MV-4-11 (cell line): ENCODE measurements around the gene ALG14.
"Not testable (repeated sequence)": the region's sequence is repeated elsewhere in the genome, so short reads cannot be mapped to it uniquely, and the experiment has no call there.

Experiments
- DNase-seq: peaks from one replicate; lab custom pipeline; 2025; lab: John Stamatoyannopoulos, UW

ALG14 gene

DNA sequence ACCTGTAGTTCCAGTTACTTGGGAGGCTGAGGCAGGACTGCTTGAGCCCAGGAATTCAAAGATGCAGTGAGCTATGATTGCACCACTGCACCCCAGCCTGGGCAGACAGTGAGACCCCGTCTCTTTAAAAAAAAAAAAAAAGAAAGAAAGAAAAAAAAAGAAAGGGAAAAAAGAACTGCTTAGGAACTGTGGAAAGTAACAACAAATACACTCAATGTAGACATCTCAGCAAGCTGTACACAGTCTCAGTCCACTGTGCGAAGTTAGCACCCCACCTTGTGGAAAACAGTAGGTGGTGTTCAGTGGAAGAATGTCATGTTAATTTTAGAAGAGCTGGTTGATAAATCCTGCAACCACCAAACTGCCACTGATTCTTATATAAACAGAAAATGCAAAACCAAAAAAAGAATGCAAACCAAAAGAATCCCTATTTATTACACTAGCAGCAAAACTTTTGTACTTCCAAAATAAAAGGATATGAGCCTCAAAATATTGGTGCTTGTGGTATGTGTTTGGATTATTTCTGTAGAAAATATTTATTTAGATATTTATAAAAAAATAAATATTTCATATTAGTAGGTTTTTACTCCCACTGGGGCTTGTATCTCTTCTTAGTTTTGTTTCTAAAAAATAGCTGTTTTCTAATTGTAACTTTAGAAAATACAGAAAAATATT, 31.1 kb downstream of the ALG14 start:
- peak; percentile 28 for DNase-seq

DNA sequence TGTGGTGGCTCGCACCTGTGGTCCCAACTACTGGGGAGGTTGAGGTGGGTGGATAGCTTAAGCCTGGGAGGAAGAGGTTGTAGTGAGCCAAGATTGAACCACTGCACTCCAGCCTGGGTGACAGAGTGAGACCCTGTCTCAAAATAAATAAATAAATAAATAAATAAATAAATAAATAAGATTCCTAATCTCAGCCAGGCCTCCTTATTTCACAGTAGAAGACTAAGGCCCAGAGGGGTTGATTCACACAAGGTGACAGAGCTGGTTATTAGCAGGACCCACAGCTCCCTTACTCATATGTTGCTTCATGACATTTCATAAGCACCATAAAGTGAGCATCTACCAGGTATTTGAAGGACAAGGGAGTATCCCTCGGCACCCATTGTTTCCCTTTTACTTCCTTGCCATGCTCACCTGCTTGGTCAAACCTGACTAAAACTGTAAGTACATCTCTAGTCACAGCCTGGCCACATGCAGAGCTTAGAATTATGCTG, 32.7 kb downstream of the ALG14 start:
- DNase-seq: no peak

DNA sequence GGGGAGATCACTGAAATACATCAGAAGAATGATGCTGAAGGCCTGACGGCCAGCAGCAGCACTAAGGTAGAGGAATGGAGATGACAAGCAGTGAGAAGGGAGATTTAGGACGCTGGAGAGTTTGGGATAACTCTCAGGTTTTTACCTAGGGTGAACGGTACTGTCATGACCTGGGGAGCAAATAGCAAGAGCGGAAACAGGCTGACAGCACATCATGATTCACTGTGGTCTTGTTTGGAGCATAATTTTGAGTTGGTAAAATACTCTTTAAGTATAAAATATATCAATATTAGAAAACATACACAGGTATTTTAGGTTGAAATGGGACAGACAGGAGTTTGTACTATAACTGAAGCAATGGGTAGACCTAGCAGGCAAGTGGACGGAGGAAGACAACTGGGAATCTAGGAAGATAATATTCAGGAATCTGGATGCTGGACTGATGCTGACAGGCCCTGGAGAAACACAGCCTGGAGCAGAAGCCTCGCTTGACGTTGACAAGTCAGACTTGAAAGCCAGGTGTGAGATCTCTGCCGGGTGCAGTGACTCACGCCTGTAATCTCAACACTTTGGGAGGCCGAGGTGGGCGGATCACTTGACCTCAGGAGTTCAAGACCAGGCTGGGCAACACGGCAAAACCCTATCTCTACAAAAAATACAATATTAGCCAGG, 33.3 kb downstream of the ALG14 start:
- DNase-seq: no peak

- peak; percentile 54 for DNase-seq
These were observed 37.2 kb downstream of the ALG14 start for GRCh38 chr1:95035536-95035935.

- no peak for DNase-seq
These were observed 38.2 kb downstream of the ALG14 start for GRCh38 chr1:95034506-95034905.

DNA sequence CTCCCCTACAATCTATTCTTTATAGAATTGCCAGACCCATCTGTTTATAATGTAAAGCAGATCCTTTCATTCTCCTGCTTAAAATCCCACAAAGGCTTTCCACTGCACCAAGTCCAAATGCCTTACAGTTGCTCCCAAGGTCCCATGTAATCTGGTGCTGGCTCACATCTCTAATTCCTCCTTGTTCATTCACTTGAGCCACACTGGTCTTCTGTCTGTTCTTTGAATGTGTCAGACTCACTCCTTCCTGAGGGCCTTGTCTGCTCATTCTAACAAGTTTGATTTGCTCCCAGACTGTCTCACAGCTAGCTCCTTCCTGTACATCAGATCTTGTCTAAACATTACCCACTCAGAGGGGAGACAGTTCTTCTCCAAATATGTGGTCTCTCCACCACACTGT, 38.9 kb downstream of the ALG14 start:
- DNase-seq: no peak

GRCh38 chr1:95029532-95029931, 43.2 kb downstream of the ALG14 start:
- DNase-seq: no peak

GRCh38 chr1:95028954-95029353, 43.8 kb downstream of the ALG14 start:
- DNase-seq: no peak

GRCh38 chr1:95027046-95027445, 45.7 kb downstream of the ALG14 start:
- no peak for DNase-seq

GRCh38 chr1:95023399-95024043, 49.2 kb downstream of the ALG14 start:
- no peak for DNase-seq

DNA sequence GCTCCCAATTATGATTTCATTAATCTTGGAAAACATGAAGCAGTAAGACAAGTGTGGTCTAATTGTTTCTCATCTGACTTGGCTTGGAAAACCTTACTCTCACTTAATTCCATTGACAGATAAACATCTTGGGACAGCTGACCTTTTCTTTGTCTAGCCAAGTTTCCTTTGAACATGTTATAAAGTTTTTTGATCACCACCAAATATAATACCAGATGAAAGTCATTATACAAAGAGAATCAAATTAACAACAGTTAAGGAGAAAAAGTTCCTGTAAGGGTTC, 50.2 kb downstream of the ALG14 start:
- DNase-seq: no peak

DNA sequence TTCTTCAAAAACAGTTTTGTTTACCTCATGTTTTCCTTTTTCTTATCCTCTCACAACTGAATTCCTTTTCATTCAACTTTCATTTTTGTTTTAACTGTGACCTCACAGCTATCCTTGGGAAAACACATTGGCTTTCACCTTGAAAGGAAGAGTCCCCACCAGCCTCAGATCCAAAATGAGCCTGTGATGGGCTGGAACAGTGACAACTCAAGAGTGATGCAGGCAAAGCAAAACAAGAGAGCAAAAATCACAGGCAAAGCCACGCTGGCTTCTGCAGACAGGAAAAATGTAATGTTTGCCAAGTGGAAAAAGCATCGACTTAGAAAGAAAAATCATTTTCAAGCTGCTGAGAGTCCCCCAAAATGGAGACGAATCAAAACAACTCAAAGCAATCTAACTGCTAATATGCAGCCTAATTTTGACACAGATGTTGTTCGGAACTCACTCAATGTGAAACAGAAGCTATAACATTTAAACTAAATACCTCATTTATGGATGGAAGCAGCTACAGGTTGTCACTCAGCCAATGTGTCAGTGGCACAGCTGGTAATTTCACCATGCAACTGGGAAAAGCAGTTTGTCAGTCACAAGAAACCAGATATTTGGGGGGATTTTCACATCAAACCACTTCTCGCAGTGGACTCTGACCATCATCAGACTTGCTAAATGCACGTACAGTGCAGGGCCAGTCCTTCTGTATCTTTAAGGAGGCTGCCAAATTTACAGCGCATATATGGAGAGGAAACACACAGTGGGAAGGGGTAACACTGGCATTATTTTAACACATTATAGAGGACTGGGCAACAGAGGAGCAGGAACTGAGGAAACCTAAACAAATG, 50.7 kb downstream of the ALG14 start:
- DNase-seq: no peak

DNA sequence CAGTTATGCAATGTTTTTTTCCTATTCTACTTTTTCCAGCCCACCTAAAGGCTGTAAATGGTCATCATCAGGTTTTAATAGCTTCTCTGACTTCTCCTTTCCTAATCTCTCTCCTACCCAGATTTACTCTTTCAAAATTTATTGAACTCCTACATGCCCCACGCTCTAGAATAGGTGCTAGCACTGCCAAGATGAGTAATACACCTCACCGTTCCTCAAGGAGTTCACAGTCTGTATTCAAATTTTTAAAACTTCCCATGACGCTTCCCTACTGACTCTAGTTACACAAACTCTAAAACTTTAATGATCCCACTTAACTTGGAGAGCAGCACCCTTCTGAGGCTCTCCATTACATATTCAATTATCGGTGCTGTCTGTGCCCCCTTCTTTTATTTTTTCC, 51.6 kb downstream of the ALG14 start:
- no peak for DNase-seq

- DNase-seq: not testable (repeated sequence)
These were observed 53.3 kb downstream of the ALG14 start for GRCh38 chr1:95019466-95019865.

- no peak for DNase-seq
These were observed 54.0 kb downstream of the ALG14 start for GRCh38 chr1:95018602-95019369.

GRCh38 chr1:95017775-95018174, 55.0 kb downstream of the ALG14 start:
- no peak for DNase-seq

DNA sequence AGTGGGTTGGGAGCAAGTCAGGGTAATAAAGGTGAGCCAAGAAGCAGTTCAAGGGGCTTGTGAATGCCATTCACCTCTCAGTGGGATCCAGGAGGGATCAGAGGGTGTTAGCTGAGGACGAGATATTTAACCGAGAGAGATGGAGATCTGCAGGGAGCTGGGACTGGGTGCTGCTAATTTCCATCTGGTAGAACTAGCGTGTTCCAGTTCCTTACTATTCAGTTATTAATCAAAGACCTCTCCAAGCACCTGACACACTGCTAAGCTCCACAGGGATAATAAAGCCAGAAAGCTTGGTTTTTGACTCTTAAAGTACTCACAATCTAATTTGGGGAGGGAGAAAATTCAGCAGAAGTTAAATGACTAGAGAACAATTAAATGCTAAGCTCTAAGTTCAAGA, 57.7 kb downstream of the ALG14 start:
- DNase-seq: no peak

GRCh38 chr1:95013950-95014574, 58.7 kb downstream of the ALG14 start:
- DNase-seq: no peak

- DNase-seq: no peak
These were observed 60.4 kb downstream of the ALG14 start for GRCh38 chr1:95012389-95012788.

GRCh38 chr1:95010158-95010557, 62.6 kb downstream of the ALG14 start:
- no peak for DNase-seq

- no peak for DNase-seq
These were observed 65.1 kb downstream of the ALG14 start for GRCh38 chr1:95007687-95008086.
